ENCODE data around the gene A3GALT2.

DNA sequence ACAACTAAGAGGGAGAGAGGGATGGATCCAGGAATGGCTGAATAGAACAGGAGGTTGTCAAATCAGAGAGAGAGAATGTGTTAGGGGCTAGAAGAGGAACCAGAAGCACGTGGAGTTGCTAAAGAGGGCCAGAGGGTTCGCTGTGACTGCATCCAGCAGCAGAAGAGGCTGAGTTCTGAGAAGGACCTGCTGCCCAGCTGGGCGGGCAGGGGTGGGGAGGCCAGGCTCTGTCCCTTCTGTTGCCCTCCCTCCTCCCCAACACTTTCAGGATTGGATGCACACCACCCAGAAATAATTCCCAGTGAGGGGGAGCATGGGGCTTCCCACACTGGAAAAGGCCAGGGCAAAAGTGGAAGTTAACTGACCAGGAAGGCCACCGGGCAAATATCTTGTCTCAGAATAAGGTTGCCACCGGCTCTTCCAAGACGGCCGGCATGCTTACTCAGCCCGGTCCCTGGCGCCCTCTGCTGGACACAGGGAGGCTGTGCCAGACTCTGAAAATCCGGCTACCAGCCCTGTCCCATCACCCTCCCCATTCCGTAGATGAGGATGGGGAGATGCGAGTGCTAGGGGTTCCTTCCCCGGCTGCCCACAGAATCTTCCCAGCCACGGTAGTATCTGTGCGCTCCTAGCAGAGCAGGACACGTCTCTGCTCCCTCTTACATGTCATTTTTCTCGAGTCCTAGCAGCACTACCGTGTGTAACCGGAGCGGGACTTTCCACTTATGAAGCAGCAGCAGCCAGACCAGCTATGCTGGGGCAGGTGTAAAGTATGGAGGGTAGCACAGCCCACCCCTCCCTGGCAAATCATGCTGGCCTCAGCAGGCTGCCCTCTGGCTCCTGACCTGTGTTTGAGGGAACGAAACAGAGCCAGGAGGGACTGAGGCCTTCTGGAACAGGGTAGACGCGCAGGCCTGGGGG lies 46.8 kb upstream of the A3GALT2 start:
- TF ChIP-seq EZH2 (IDR thresholded peaks at IDR 0.05; ENCODE audit: insufficient read depth, poor library complexity, severe bottlenecking) (no peak), EZH2phosphoT487 (IDR thresholded peaks at IDR 0.05; ENCODE audit: insufficient read depth, low read depth) (no peak)
